ENCODE measurements around the gene ADGRF1.

GRCh38 chr6:47073125-47074110 is 31.3 kb upstream of the ADGRF1 start:
- no peak for TF ChIP-seq MAX (IDR thresholded peaks at IDR 0.05; ENCODE audit: insufficient read depth, insufficient read length)
- TF ChIP-seq POLR2A (IDR thresholded peaks at IDR 0.05; ENCODE audit: low read depth, low read length): no peak
- peak; percentile 20 to 25 for TF ChIP-seq CTCF (IDR thresholded peaks at IDR 0.05; ENCODE audit: extremely low read depth in 1 of 2, insufficient read depth in 1 of 2, low read depth in 1 of 2, low read length in 2 of 2)
- TF ChIP-seq EZH2 (IDR thresholded peaks at IDR 0.05; ENCODE audit: borderline replicate concordance, low read depth, low read length, severe bottlenecking): no peak
- no peak for TF ChIP-seq POLR2AphosphoS5 (IDR thresholded peaks at IDR 0.05; ENCODE audit: insufficient read depth, low read depth, low read length)
- no peak for TF ChIP-seq MYC (IDR thresholded peaks at IDR 0.05; ENCODE audit: low read depth, low read length)
